Gastrocnemius medialis (tissue), 4 donors: ENCODE results near the gene TTC9C. TPM values are rescaled to one million over a fixed set of nuclear protein-coding genes. Genes with fewer than 3 reads are reported as not detected.
A peak's percentile ranks its signal among the peaks of the same experiment; 100 is the strongest.
"Not testable (repeated sequence)": the region's sequence is repeated elsewhere in the genome, so short reads cannot be mapped to it uniquely, and the experiment has no call there.

Source experiments
- ATAC-seq, 2 donors: fragments of 150-250 bp; one replicate each; pipeline ENCODE4 v1.9.1; 2016
- DNase-seq, 2 donors: peaks; one replicate each; pipeline ENCODE4 v3.0.0-alpha.2; 2019
- H3K27ac ChIP-seq, 4 donors: fragments of 200-600 bp; sonication (generic); 1 replicate in 1 of 4; 2 replicates in 3 of 4; pipeline ENCODE4 v1.5.1; 2016 to 2018; ENCODE audit warnings: mild to moderate bottlenecking in 2 of 4, moderate library complexity in 1 of 4
- H3K27me3 ChIP-seq, 3 donors: fragments of 200-600 bp; sonication (generic) in 2 of 3; 1 replicate in 1 of 3; 2 replicates in 2 of 3; pipeline versions ENCODE4 v1.5.1 to v1.6.0; 2016 to 2019; ENCODE audit warnings: mild to moderate bottlenecking in 1 of 3, moderate library complexity in 1 of 3
- H3K36me3 ChIP-seq, 2 donors: fragments of 200-600 bp; sonication (generic) in 1 of 2; one replicate each; pipeline ENCODE4 v1.5.1; 2017 to 2018
- H3K4me1 ChIP-seq, 2 donors: fragments of 200-600 bp; sonication (generic) in 1 of 2; one replicate each; pipeline ENCODE4 v1.5.1; 2016 to 2017; ENCODE audit warnings: mild to moderate bottlenecking in 2 of 2
- H3K4me3 ChIP-seq, 4 donors: fragments of 200-600 bp; sonication (generic) in 3 of 4; 1 replicate in 1 of 4; 2 replicates in 3 of 4; pipeline ENCODE4 v1.5.1; 2016 to 2019; ENCODE audit warnings: mild to moderate bottlenecking in 2 of 4
- H3K9me3 ChIP-seq, 3 donors: fragments of 200-600 bp; sonication (generic) in 2 of 3; 1 replicate in 1 of 3; 2 replicates in 2 of 3; pipeline ENCODE4 v1.5.1; 2016 to 2019
- CTCF ChIP-seq, 5 experiments: fragments of 450-650 bp in 3 of 5; fragments of 200-600 bp in 2 of 5; sonication (generic) in 2 of 5; IDR thresholded peaks in 4 of 5; conservative IDR thresholded peaks in 1 of 5; 1 replicate in 4 of 5; 2 replicates in 1 of 5; pipeline ENCODE4 v1.5.1; 2016 to 2019; ENCODE audit warnings: antibody characterized with exemption in 5 of 5, mild to moderate bottlenecking in 3 of 5, moderate library complexity in 3 of 5
- POLR2A ChIP-seq, 2 donors: fragments of 450-650 bp; IDR thresholded peaks; one replicate each; pipeline ENCODE4 v1.6.1; 2017; ENCODE audit warnings: antibody characterized with exemption in 2 of 2, mild to moderate bottlenecking in 2 of 2, moderate library complexity in 2 of 2
- in situ Hi-C, 4 donors: fragments of 200-750 bp; cut with MboI; loops; one replicate each; pipeline versions ENCODE4 v1.15.0 to v1.8.0; 2017; ENCODE audit warnings: low sequenced_read_pairs in 4 of 4
- intact Hi-C: fragments of 100-400 bp; cut with DNase I; formaldehyde crosslinking; loops from one replicate; pipeline ENCODE4 v1.15.1; 2023; ENCODE audit warnings: low total_unique reads
- total RNA-seq, 4 donors: library from RNA; depleted of rRNA; stranded (reverse); fragments of >200 nt; gene quantifications; one replicate each; pipeline versions ENCODE4 v1.1.0 to v1.2.3, GENCODE V29; 2016

TTC9C gene
- total RNA-seq, 4 donors from 2014 or later = 11.5 to 16.3 (median 14.1) TPM

- Histone ChIP-seq H3K9me3 (no peaks in the 10 kb centered on the region), H3K4me1 (peaks cover 18% of the 10 kb centered on the region in 2 donors), H3K27ac (no peak overlapping the region), H3K27me3 (no peaks in the 10 kb centered on the region), H3K36me3 (peaks cover 0 to 49% of the 10 kb centered on the region in 2 donors), H3K4me3 (no peak overlapping the region)
- DNase-seq = no peak
- TF ChIP-seq POLR2A (IDR thresholded peaks at IDR 0.05) (no peak), CTCF (IDR thresholded peaks at IDR 0.05 in 4 of 5, conservative IDR thresholded peaks at IDR 0.05 in 1 of 5) (no peak)
- no peak for ATAC-seq
- in situ Hi-C loops (no loop called here), intact Hi-C loops (no loop called here)
These were observed 4.5 kb downstream of the TTC9C start for GRCh38 chr11:62732830-62733229.

GRCh38 chr11:62737196-62737595 is 8.9 kb downstream of the TTC9C start:
- H3K4me3 ChIP-seq = no peak overlapping the region

GRCh38 chr11:62747475-62748160 is 19.3 kb downstream of the TTC9C start:
- H3K27ac ChIP-seq = no peak overlapping the region
- no peak for ATAC-seq
- in situ Hi-C loops = no loop called here

More at GRCh38 chr11:62737196-62737595, 8.9 kb downstream of the TTC9C start:
- Histone ChIP-seq H3K27me3 (no peaks in the 10 kb centered on the region), H3K27ac (no peak overlapping the region), H3K9me3 (no peaks in the 10 kb centered on the region), H3K4me1 (no peaks in the 10 kb centered on the region), H3K36me3 (peaks cover 0 to 83% of the 10 kb centered on the region in 2 donors)
- ATAC-seq (no peak), DNase-seq (no peak)
- in situ Hi-C loops = no loop called here
- TF ChIP-seq POLR2A (IDR thresholded peaks at IDR 0.05) (no peak), CTCF (IDR thresholded peaks at IDR 0.05 in 4 of 5, conservative IDR thresholded peaks at IDR 0.05 in 1 of 5) (no peak)
- intact Hi-C loops = no loop called here

GRCh38 chr11:62749931-62750330 is 21.6 kb downstream of the TTC9C start:
- in situ Hi-C loops, H3K27ac ChIP-seq, ATAC-seq, H3K9me3 ChIP-seq, H3K4me3 ChIP-seq, intact Hi-C loops, DNase-seq, H3K27me3 ChIP-seq, H3K36me3 ChIP-seq: not testable (repeated sequence)
- peaks cover 14 to 19% of the 10 kb centered on the region in 2 donors for H3K4me1 ChIP-seq

More at GRCh38 chr11:62747475-62748160, 19.3 kb downstream of the TTC9C start:
- Histone ChIP-seq H3K36me3 (peaks cover 0 to 6% of the 10 kb centered on the region in 2 donors), H3K4me1 (peaks cover 3 to 4% of the 10 kb centered on the region in 2 donors), H3K9me3 (no peaks in the 10 kb centered on the region), H3K27me3 (no peaks in the 10 kb centered on the region), H3K4me3 (no peak overlapping the region)
- no peak for DNase-seq
- intact Hi-C loops = no loop called here
- no peak for TF ChIP-seq CTCF (IDR thresholded peaks at IDR 0.05 in 4 of 5, conservative IDR thresholded peaks at IDR 0.05 in 1 of 5)
- no peak for TF ChIP-seq POLR2A (IDR thresholded peaks at IDR 0.05)

- H3K27me3 ChIP-seq = no peaks in the 10 kb centered on the region
- intact Hi-C loops = no loop called here
- DNase-seq = no peak
- H3K27ac ChIP-seq = peak overlapping the region in 1 of 4 donors; percentile 95
- no peak overlapping the region for H3K4me3 ChIP-seq
- in situ Hi-C loops = no loop called here
- peaks cover 14 to 19% of the 10 kb centered on the region in 2 donors for H3K4me1 ChIP-seq
- peaks cover 0 to 6% of the 10 kb centered on the region in 2 donors for H3K36me3 ChIP-seq
- no peaks in the 10 kb centered on the region for H3K9me3 ChIP-seq
- no peak for ATAC-seq
- no peak for TF ChIP-seq CTCF (IDR thresholded peaks at IDR 0.05 in 4 of 5, conservative IDR thresholded peaks at IDR 0.05 in 1 of 5)
- no peak for TF ChIP-seq POLR2A (IDR thresholded peaks at IDR 0.05)
These were observed 24.0 kb downstream of the TTC9C start for GRCh38 chr11:62752177-62752785.
